Activated CD4-positive, alpha-beta T cell treated with anti-CD3 and anti-CD28 coated beads, Interleukin-2, amount 50 U/mL, for 24 hours (primary cell): ENCODE data around the gene ARNT2.

Experiments
- DNase-seq, 2 donors: peaks; one replicate each; pipeline ENCODE4 v3.0.0-alpha.2; 2020; ENCODE audit warnings: low read depth in 1 of 2, low spot score in 1 of 2

Gene ARNT2

GRCh38 chr15:80489030-80489594, 84.9 kb downstream of the ARNT2 start:
- DNase-seq, result no peak

GRCh38 chr15:80490431-80490990, 86.3 kb downstream of the ARNT2 start:
- no peak for DNase-seq

- DNase-seq, result no peak
Observed at GRCh38 chr15:80491163-80491847, 87.1 kb downstream of the ARNT2 start.

GRCh38 chr15:80492409-80492808, 88.2 kb downstream of the ARNT2 start:
- no peak for DNase-seq

GRCh38 chr15:80492874-80493273, 88.7 kb downstream of the ARNT2 start:
- no peak for DNase-seq

GRCh38 chr15:80494351-80494751, 90.2 kb downstream of the ARNT2 start:
- DNase-seq, result no peak

GRCh38 chr15:80494756-80495155, 90.6 kb downstream of the ARNT2 start:
- DNase-seq, result no peak

- DNase-seq, result no peak
Observed at GRCh38 chr15:80495401-80495942, 91.3 kb downstream of the ARNT2 start.

GRCh38 chr15:80496096-80496495, 91.9 kb downstream of the ARNT2 start:
- DNase-seq, result no peak

- no peak for DNase-seq
Observed at GRCh38 chr15:80497221-80497620, 93.0 kb downstream of the ARNT2 start.

GRCh38 chr15:80498652-80499051, 94.5 kb downstream of the ARNT2 start:
- DNase-seq, result no peak

- DNase-seq, result no peak
Observed at GRCh38 chr15:80500021-80500420, 95.8 kb downstream of the ARNT2 start.

- DNase-seq, result no peak
Observed at GRCh38 chr15:80501476-80501875, 97.3 kb downstream of the ARNT2 start.

- no peak for DNase-seq
Observed at GRCh38 chr15:80502782-80503181, 98.6 kb downstream of the ARNT2 start.

GRCh38 chr15:80503319-80503952, 99.3 kb downstream of the ARNT2 start:
- no peak for DNase-seq

- DNase-seq, result no peak
Observed at GRCh38 chr15:80504931-80505330, 100.7 kb downstream of the ARNT2 start.

GRCh38 chr15:80506286-80506893, 102.2 kb downstream of the ARNT2 start:
- DNase-seq, result no peak

- DNase-seq, result no peak
Observed at GRCh38 chr15:80507131-80507530, 102.9 kb downstream of the ARNT2 start.

- no peak for DNase-seq
Observed at GRCh38 chr15:80507638-80508316, 103.6 kb downstream of the ARNT2 start.

- no peak for DNase-seq
Observed at GRCh38 chr15:80508783-80509182, 104.6 kb downstream of the ARNT2 start.

- DNase-seq, result no peak
Observed at GRCh38 chr15:80509800-80510199, 105.6 kb downstream of the ARNT2 start.
